Tibial nerve (tissue), 4 donors: Measurements from ENCODE around the gene LIPN. TPM values are rescaled to one million over a fixed set of nuclear protein-coding genes. Genes with fewer than 3 reads are reported as not detected.

ENCODE experiments used
- DNase-seq, 2 donors: peaks; one replicate each; pipeline ENCODE4 v3.0.0-alpha.2; 2019; ENCODE audit warnings: low spot score in 2 of 2
- H3K27ac ChIP-seq, 4 donors: fragments of 200-600 bp; sonication (generic) in 3 of 4; one replicate each; pipeline ENCODE4 v1.5.1; 2017 to 2019; ENCODE audit warnings: mild to moderate bottlenecking in 1 of 4
- H3K27me3 ChIP-seq, 2 donors: fragments of 200-600 bp; sonication (generic) in 1 of 2; one replicate each; pipeline versions ENCODE4 v1.5.1 to v1.6.0; 2017 to 2019
- H3K36me3 ChIP-seq, 3 donors: fragments of 200-600 bp; sonication (generic); one replicate each; pipeline ENCODE4 v1.5.1; 2018 to 2019
- H3K4me1 ChIP-seq, 4 donors: fragments of 200-600 bp; sonication (generic) in 3 of 4; one replicate each; pipeline ENCODE4 v1.5.1; 2017 to 2019
- H3K4me3 ChIP-seq, 4 donors: fragments of 200-600 bp; sonication (generic) in 3 of 4; one replicate each; pipeline ENCODE4 v1.5.1; 2017 to 2019; ENCODE audit warnings: mild to moderate bottlenecking in 1 of 4, moderate library complexity in 1 of 4
- H3K9me3 ChIP-seq, 4 donors: fragments of 200-600 bp; sonication (generic) in 3 of 4; one replicate each; pipeline ENCODE4 v1.5.1; 2017 to 2019
- EP300 ChIP-seq, 2 donors: sonication (generic); formaldehyde crosslinking; IDR thresholded peaks; one replicate each; pipeline ENCODE4 v1.6.1; 2017; ENCODE audit warnings: antibody characterized with exemption in 2 of 2, mild to moderate bottlenecking in 1 of 2
- POLR2A ChIP-seq, 2 donors: fragments of 450-650 bp; IDR thresholded peaks; one replicate each; pipeline ENCODE4 v1.6.1; 2017; ENCODE audit warnings: antibody characterized with exemption in 2 of 2, mild to moderate bottlenecking in 2 of 2, moderate library complexity in 2 of 2
- WGBS, 2 donors: methylation state at CpG; one replicate each; pipeline ENCODE4 v1.1.5; 2018; 5-methylcytosine and 5-hydroxymethylcytosine counted together
- total RNA-seq, 4 donors: library from RNA; depleted of rRNA; stranded (reverse); fragments of >200 nt; gene quantifications; one replicate each; pipeline ENCODE4 v1.1.0, GENCODE V29; 2016
- TF ChIP-seq, protein P1 (sequence below), 5 experiments: fragments of 200-600 bp in 3 of 5; fragments of 450-650 bp in 2 of 5; sonication (generic) in 3 of 5; IDR thresholded peaks; one replicate each; pipeline ENCODE4 v1.5.1; 2016 to 2019; ENCODE audit warnings: antibody characterized with exemption in 5 of 5, mild to moderate bottlenecking in 3 of 5, moderate library complexity in 2 of 5

LIPN gene
- total RNA-seq, 4 donors from 2014 or later, result not detected

DNA sequence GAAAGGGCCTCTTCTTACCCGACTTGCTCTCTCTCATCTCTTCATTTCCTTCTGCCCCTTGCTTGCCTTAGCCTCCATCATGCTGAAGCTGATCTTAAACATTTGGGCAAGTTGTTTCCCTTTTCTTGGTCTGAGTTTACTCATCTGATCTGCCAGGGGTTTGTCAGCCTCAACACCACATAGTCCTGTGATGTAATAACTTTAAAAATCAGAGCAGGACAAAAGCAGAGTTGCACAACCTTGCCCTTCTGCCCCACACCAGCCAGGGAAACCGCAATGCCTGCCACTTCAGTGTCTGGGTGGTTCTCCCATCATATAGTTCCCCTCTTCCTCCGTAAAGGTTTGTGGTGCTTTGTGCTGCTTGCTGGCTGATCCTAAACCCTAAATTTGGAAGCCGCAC lies 32.8 kb downstream of the LIPN start:
- H3K27ac ChIP-seq, result no peak overlapping the region
- no peaks in the 10 kb centered on the region for H3K4me1 ChIP-seq
- no peaks in the 10 kb centered on the region for H3K36me3 ChIP-seq
- no peaks in the 10 kb centered on the region for H3K9me3 ChIP-seq
- TF ChIP-seq POLR2A (IDR thresholded peaks at IDR 0.05) (no peak), EP300 (IDR thresholded peaks at IDR 0.05) (peak in 1 of 2 donors; percentile 67)
- peak in 1 of 2 donors; percentile 21 for DNase-seq
- H3K27me3 ChIP-seq, result no peaks in the 10 kb centered on the region
- no peak overlapping the region for H3K4me3 ChIP-seq
- WGBS, 2 donors, result 68 to 78% methylated on average over 4 of the region's 4 CpGs

DNA sequence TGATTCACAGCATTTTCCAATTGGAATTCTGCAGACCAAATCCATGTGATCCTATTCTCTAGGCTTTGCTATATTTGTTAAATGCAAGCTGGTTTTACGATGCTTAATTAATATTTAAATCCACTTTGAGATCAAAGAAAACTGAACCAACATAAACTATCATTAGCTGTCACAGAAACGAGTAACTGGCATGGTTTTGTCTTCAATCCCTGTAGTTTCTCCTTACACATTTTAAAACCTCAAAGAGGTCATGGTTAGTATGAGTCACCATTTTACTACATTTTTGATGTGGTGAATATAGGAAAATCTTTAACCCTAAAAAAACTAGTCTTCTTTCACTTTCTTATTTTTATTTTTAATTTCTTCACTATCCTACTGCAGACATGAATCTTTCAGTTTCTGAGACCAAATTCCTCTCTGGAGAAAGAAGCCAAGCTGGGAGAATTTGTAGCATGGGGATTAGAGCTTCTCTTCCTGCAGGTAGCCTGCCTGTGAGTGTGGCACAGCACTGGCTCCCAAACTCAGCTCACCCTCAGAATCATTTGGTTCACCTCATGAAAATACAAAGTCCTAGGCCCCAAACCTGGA lies 34.0 kb downstream of the LIPN start:
- H3K36me3 ChIP-seq, result no peaks in the 10 kb centered on the region
- H3K4me3 ChIP-seq, result no peak overlapping the region
- 45 to 57% methylated on average over 2 of the region's 2 CpGs for WGBS, 2 donors
- no peaks in the 10 kb centered on the region for H3K9me3 ChIP-seq
- no peak overlapping the region for H3K27ac ChIP-seq
- no peaks in the 10 kb centered on the region for H3K27me3 ChIP-seq
- TF ChIP-seq POLR2A (IDR thresholded peaks at IDR 0.05), result no peak
- no peak for TF ChIP-seq EP300 (IDR thresholded peaks at IDR 0.05)
- TF ChIP-seq, protein P1, sequence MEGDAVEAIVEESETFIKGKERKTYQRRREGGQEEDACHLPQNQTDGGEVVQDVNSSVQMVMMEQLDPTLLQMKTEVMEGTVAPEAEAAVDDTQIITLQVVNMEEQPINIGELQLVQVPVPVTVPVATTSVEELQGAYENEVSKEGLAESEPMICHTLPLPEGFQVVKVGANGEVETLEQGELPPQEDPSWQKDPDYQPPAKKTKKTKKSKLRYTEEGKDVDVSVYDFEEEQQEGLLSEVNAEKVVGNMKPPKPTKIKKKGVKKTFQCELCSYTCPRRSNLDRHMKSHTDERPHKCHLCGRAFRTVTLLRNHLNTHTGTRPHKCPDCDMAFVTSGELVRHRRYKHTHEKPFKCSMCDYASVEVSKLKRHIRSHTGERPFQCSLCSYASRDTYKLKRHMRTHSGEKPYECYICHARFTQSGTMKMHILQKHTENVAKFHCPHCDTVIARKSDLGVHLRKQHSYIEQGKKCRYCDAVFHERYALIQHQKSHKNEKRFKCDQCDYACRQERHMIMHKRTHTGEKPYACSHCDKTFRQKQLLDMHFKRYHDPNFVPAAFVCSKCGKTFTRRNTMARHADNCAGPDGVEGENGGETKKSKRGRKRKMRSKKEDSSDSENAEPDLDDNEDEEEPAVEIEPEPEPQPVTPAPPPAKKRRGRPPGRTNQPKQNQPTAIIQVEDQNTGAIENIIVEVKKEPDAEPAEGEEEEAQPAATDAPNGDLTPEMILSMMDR (IDR thresholded peaks at IDR 0.05), result no peak
- no peaks in the 10 kb centered on the region for H3K4me1 ChIP-seq
- DNase-seq, result no peak

DNA sequence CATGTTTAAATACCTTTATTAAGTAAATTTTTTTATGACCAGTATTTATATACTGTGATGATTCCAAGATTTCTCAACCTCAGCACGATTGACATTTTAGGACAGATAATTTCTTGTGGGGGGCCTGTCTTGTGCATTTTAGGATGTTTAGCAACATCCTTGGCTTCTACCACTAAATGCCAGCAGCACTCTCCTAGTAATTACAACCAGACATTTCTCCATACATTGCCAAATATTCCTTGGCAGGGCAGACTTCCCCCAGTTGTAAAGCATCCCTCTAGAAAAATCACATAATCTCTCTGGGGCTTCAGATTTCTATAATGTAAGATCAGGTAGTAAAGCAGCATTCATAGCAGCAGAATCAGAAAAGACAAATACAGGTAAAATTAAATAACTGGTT lies 34.9 kb downstream of the LIPN start:
- H3K27ac ChIP-seq, result no peak overlapping the region

DNA sequence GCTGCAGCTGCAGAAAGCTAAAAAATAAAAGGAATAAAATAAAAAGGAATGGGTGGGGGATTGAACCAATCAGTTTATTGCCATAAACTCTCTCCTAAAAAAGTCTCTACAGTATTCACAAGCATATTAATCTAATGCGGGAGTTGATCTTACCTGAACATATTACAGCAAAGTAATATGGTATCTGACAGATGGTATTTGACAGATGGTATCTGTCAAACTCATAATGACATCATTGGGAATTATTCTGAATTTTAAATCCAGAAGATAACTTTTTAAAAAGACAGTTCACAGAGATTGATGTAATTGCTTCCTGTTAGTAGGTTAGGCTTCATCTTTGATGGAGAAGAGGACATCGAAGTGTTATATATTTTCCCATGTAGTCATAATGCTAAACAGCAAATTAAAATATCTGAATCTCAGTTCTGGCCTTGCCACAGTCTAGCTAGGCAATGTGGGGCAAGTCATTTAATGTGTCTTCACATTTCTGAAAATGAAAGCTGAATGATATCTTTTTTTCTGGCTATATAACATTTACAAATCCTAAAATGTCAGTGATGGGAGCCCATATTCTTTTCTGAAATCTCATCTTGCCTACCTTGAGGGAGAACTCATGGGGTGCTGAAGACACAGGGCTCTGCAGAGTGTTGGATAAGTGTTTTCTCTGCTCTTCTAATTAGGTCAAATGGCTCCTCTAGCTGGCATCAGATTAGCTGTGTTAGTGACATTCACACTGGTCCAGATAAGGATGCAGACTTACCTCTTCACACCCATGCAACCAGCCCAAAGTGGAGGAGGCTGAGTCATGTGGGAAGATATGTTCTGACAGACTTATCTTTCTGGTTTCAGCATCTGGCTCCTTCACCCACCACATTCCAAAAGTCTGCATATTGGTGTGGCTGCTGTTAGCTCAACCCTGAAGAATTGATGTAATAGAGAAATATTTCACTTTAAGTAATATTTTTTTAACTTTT lies 40.6 kb downstream of the LIPN start:
- no peak for DNase-seq
- H3K9me3 ChIP-seq, result no peaks in the 10 kb centered on the region
- no peaks in the 10 kb centered on the region for H3K36me3 ChIP-seq
- no peak overlapping the region for H3K27ac ChIP-seq
- 88 to 96% methylated on average over 2 of the region's 2 CpGs for WGBS, 2 donors
- no peak overlapping the region for H3K4me3 ChIP-seq
- TF ChIP-seq, protein P1 (IDR thresholded peaks at IDR 0.05), result no peak
- no peak for TF ChIP-seq EP300 (IDR thresholded peaks at IDR 0.05)
- TF ChIP-seq POLR2A (IDR thresholded peaks at IDR 0.05), result no peak
- no peaks in the 10 kb centered on the region for H3K27me3 ChIP-seq
- H3K4me1 ChIP-seq, result no peaks in the 10 kb centered on the region

More for the DNA sequence above, 34.9 kb downstream of the LIPN start:
- H3K27me3 ChIP-seq, result no peaks in the 10 kb centered on the region
- 61% methylated on average over 1 of the region's 1 CpG for WGBS, 2 donors
- no peak overlapping the region for H3K4me3 ChIP-seq
- TF ChIP-seq, protein P1 (IDR thresholded peaks at IDR 0.05), result no peak
- no peak for TF ChIP-seq POLR2A (IDR thresholded peaks at IDR 0.05)
- TF ChIP-seq EP300 (IDR thresholded peaks at IDR 0.05), result no peak
- DNase-seq, result no peak
- no peaks in the 10 kb centered on the region for H3K36me3 ChIP-seq
- H3K9me3 ChIP-seq, result no peaks in the 10 kb centered on the region
- no peaks in the 10 kb centered on the region for H3K4me1 ChIP-seq

DNA sequence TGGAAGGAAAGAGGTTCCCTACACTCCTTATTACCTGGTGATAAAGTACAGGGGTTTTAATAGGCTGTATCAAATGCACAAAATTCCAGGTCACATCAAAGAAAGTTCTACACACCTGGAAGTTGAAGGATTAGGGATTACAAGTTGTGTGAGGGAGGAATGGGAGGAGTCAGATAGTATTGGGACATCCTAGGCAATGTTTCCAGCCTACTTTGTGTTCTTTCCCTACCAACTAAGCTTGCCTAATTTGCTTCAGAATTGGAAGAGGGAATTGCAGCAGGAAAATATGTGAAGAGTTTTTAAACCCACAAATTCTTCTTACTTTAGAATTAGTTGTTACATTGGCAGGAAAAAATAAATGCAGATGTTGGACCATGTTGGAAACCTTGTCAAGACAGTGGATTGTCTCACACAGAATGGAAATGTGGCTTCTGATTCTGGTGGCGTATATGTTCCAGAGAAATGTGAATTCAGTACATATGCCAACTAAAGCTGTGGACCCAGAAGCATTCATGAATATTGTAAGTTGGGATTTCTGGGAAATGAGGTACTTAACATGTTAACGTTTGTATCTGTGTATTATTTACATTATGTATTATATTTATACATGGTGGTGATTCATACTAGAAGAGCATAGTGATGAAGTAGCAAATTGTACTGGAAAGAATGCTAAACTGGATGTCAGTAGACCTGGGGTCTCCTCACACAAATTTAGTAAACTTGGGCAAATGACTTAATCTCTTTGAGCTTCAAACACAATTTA lies 42.9 kb downstream of the LIPN start, which contains the start of gene LIPM:
LIPM (plus strand) TSS at position 208 of the 763 bp plus-strand sequence; CDS start at position 375, 167 bp downstream.
- H3K4me1 ChIP-seq, result no peaks in the 10 kb centered on the region
- 71 to 81% methylated on average over 2 of the region's 2 CpGs for WGBS, 2 donors
- H3K27ac ChIP-seq, result no peak within 1 kb of the TSS
- H3K36me3 ChIP-seq, result no peaks in the 10 kb centered on the region
- TF ChIP-seq POLR2A (IDR thresholded peaks at IDR 0.05) (no peak), EP300 (IDR thresholded peaks at IDR 0.05) (no peak)
- TF ChIP-seq, protein P1 (IDR thresholded peaks at IDR 0.05), result no peak
- H3K27me3 ChIP-seq, result no peaks in the 10 kb centered on the region
- DNase-seq, result no peak
- no peaks in the 10 kb centered on the region for H3K9me3 ChIP-seq
- no peak within 1 kb of the TSS for H3K4me3 ChIP-seq
